ENCODE results near the gene DUSP5. TPM values are rescaled to one million over a fixed set of nuclear protein-coding genes. Genes with fewer than 3 reads are reported as not detected.

The DUSP5 gene
- total and polyA plus RNA-seq, 5 donors from 2014 or later: 1.3 to 142 (median 3.1) TPM

GRCh38 chr10:110509560-110509959, 11.9 kb downstream of the DUSP5 start:
- Histone ChIP-seq H3K27me3 (ENCODE audit: control insufficient read depth, insufficient read depth, low read length) (no peaks in the 10 kb centered on the region), H3K4me3 (ENCODE audit: low read depth, low read length) (no peak overlapping the region), H3K4me1 (ENCODE audit: control insufficient read depth, insufficient read depth, low read length, poor library complexity, severe bottlenecking) (peaks cover 8% of the 10 kb centered on the region), H3K9me3 (ENCODE audit: control insufficient read depth in 2 of 2, low read length in 2 of 2) (no peaks in the 10 kb centered on the region), H3K27ac (ENCODE audit: insufficient read depth, low read length, poor library complexity, severe bottlenecking) (no peak overlapping the region), H3K36me3 (ENCODE audit: control insufficient read depth, insufficient read depth, low read length) (peaks cover 36% of the 10 kb centered on the region)
- Mint-ChIP-seq H3K27me3 (no peaks in the 10 kb centered on the region), H3K9me3 (no peaks in the 10 kb centered on the region), H3K4me1 (peaks cover 0 to 23% (median 10%) of the 10 kb centered on the region in 4 donors), H3K27ac (no peak overlapping the region), H3K36me3 (peaks cover 71% of the 10 kb centered on the region), H3K4me3 (no peak overlapping the region)
- DNase-seq (no peak), ATAC-seq (ENCODE audit: low read depth in 2 of 2) (no peak)

GRCh38 chr10:110510086-110510485, 12.4 kb downstream of the DUSP5 start:
- peaks cover 36% of the 10 kb centered on the region for H3K36me3 ChIP-seq (ENCODE audit: control insufficient read depth, insufficient read depth, low read length)
- H3K27me3 Mint-ChIP-seq: no peaks in the 10 kb centered on the region
- H3K27ac Mint-ChIP-seq: no peak overlapping the region
- DNase-seq (no peak), ATAC-seq (ENCODE audit: low read depth in 2 of 2) (no peak)
- H3K4me3 ChIP-seq (ENCODE audit: low read depth, low read length): no peak overlapping the region
- no peak overlapping the region for H3K4me3 Mint-ChIP-seq
- H3K4me1 Mint-ChIP-seq: peaks cover 0 to 18% (median 6%) of the 10 kb centered on the region in 4 donors
- H3K36me3 Mint-ChIP-seq: peaks cover 66% of the 10 kb centered on the region
- no peaks in the 10 kb centered on the region for H3K27me3 ChIP-seq (ENCODE audit: control insufficient read depth, insufficient read depth, low read length)
- H3K4me1 ChIP-seq (ENCODE audit: control insufficient read depth, insufficient read depth, low read length, poor library complexity, severe bottlenecking): peaks cover 4% of the 10 kb centered on the region
- no peak overlapping the region for H3K27ac ChIP-seq (ENCODE audit: insufficient read depth, low read length, poor library complexity, severe bottlenecking)
- H3K9me3 Mint-ChIP-seq: no peaks in the 10 kb centered on the region
- H3K9me3 ChIP-seq (ENCODE audit: control insufficient read depth in 2 of 2, low read length in 2 of 2): no peaks in the 10 kb centered on the region

- Histone ChIP-seq H3K4me1 (ENCODE audit: control insufficient read depth, insufficient read depth, low read length, poor library complexity, severe bottlenecking) (no peaks in the 10 kb centered on the region), H3K4me3 (ENCODE audit: low read depth, low read length) (no peak overlapping the region), H3K27ac (ENCODE audit: insufficient read depth, low read length, poor library complexity, severe bottlenecking) (no peak overlapping the region), H3K27me3 (ENCODE audit: control insufficient read depth, insufficient read depth, low read length) (no peaks in the 10 kb centered on the region), H3K9me3 (ENCODE audit: control insufficient read depth in 2 of 2, low read length in 2 of 2) (no peaks in the 10 kb centered on the region), H3K36me3 (ENCODE audit: control insufficient read depth, insufficient read depth, low read length) (peaks cover 36% of the 10 kb centered on the region)
- Mint-ChIP-seq H3K4me1 (peaks cover 0 to 13% (median 6%) of the 10 kb centered on the region in 4 donors), H3K36me3 (peaks cover 65% of the 10 kb centered on the region), H3K9me3 (no peaks in the 10 kb centered on the region), H3K4me3 (peak overlapping the region in 1 of 4 donors; percentile 58), H3K27me3 (no peaks in the 10 kb centered on the region), H3K27ac (no peak overlapping the region)
- no peak for ATAC-seq (ENCODE audit: low read depth in 2 of 2)
- no peak for DNase-seq
Observed at GRCh38 chr10:110510730-110511129, 13.0 kb downstream of the DUSP5 start.

- peak overlapping the region in 1 of 3 donors; percentile 62 for H3K27ac Mint-ChIP-seq
- H3K27me3 Mint-ChIP-seq: no peaks in the 10 kb centered on the region
- DNase-seq: no peak
- no peaks in the 10 kb centered on the region for H3K9me3 Mint-ChIP-seq
- no peak overlapping the region for H3K4me3 ChIP-seq (ENCODE audit: low read depth, low read length)
- H3K9me3 ChIP-seq (ENCODE audit: control insufficient read depth in 2 of 2, low read length in 2 of 2): no peaks in the 10 kb centered on the region
- peaks cover 0 to 9% (median 3%) of the 10 kb centered on the region in 4 donors for H3K4me1 Mint-ChIP-seq
- H3K4me3 Mint-ChIP-seq: peak overlapping the region in 1 of 4 donors; percentile 35
- H3K27ac ChIP-seq (ENCODE audit: insufficient read depth, low read length, poor library complexity, severe bottlenecking): no peak overlapping the region
- H3K36me3 Mint-ChIP-seq: peaks cover 61% of the 10 kb centered on the region
- no peaks in the 10 kb centered on the region for H3K4me1 ChIP-seq (ENCODE audit: control insufficient read depth, insufficient read depth, low read length, poor library complexity, severe bottlenecking)
- H3K36me3 ChIP-seq (ENCODE audit: control insufficient read depth, insufficient read depth, low read length): peaks cover 33% of the 10 kb centered on the region
- ATAC-seq (ENCODE audit: low read depth in 2 of 2): no peak
- no peaks in the 10 kb centered on the region for H3K27me3 ChIP-seq (ENCODE audit: control insufficient read depth, insufficient read depth, low read length)
Observed at GRCh38 chr10:110511734-110512449, 14.2 kb downstream of the DUSP5 start.

- no peaks in the 10 kb centered on the region for H3K9me3 ChIP-seq (ENCODE audit: control insufficient read depth in 2 of 2, low read length in 2 of 2)
- Mint-ChIP-seq H3K36me3 (peaks cover 57% of the 10 kb centered on the region), H3K27me3 (no peaks in the 10 kb centered on the region), H3K4me1 (peaks cover 0 to 9% (median 1%) of the 10 kb centered on the region in 4 donors), H3K4me3 (no peak overlapping the region), H3K27ac (peak overlapping the region in 1 of 3 donors; percentile 5), H3K9me3 (no peaks in the 10 kb centered on the region)
- H3K27ac ChIP-seq (ENCODE audit: insufficient read depth, low read length, poor library complexity, severe bottlenecking): no peak overlapping the region
- H3K27me3 ChIP-seq (ENCODE audit: control insufficient read depth, insufficient read depth, low read length): no peaks in the 10 kb centered on the region
- peak in 1 of 3 donors; percentile 17 for DNase-seq
- ATAC-seq (ENCODE audit: low read depth in 2 of 2): peak; percentile 76 to 77
- no peak overlapping the region for H3K4me3 ChIP-seq (ENCODE audit: low read depth, low read length)
- H3K36me3 ChIP-seq (ENCODE audit: control insufficient read depth, insufficient read depth, low read length): peaks cover 25% of the 10 kb centered on the region
- H3K4me1 ChIP-seq (ENCODE audit: control insufficient read depth, insufficient read depth, low read length, poor library complexity, severe bottlenecking): no peaks in the 10 kb centered on the region
Observed at GRCh38 chr10:110512461-110513187, 14.9 kb downstream of the DUSP5 start.

- H3K27me3 ChIP-seq (ENCODE audit: control insufficient read depth, insufficient read depth, low read length): no peaks in the 10 kb centered on the region
- DNase-seq (no peak), ATAC-seq (ENCODE audit: low read depth in 2 of 2) (no peak)
- H3K4me3 Mint-ChIP-seq: no peak overlapping the region
- no peak overlapping the region for H3K27ac ChIP-seq (ENCODE audit: insufficient read depth, low read length, poor library complexity, severe bottlenecking)
- peaks cover 0 to 5% (median 0%) of the 10 kb centered on the region in 4 donors for H3K4me1 Mint-ChIP-seq
- peaks cover 19% of the 10 kb centered on the region for H3K36me3 ChIP-seq (ENCODE audit: control insufficient read depth, insufficient read depth, low read length)
- H3K9me3 ChIP-seq (ENCODE audit: control insufficient read depth in 2 of 2, low read length in 2 of 2): no peaks in the 10 kb centered on the region
- no peak overlapping the region for H3K4me3 ChIP-seq (ENCODE audit: low read depth, low read length)
- H3K27me3 Mint-ChIP-seq: no peaks in the 10 kb centered on the region
- H3K4me1 ChIP-seq (ENCODE audit: control insufficient read depth, insufficient read depth, low read length, poor library complexity, severe bottlenecking): no peaks in the 10 kb centered on the region
- no peaks in the 10 kb centered on the region for H3K9me3 Mint-ChIP-seq
- H3K36me3 Mint-ChIP-seq: peaks cover 46% of the 10 kb centered on the region
- no peak overlapping the region for H3K27ac Mint-ChIP-seq
Observed at GRCh38 chr10:110513949-110514348, 16.2 kb downstream of the DUSP5 start.

GRCh38 chr10:110514848-110515247, 17.1 kb downstream of the DUSP5 start:
- peaks cover 0 to 5% (median 0%) of the 10 kb centered on the region in 4 donors for H3K4me1 Mint-ChIP-seq
- ATAC-seq (ENCODE audit: low read depth in 2 of 2): no peak
- no peak overlapping the region for H3K27ac Mint-ChIP-seq
- Histone ChIP-seq H3K27ac (ENCODE audit: insufficient read depth, low read length, poor library complexity, severe bottlenecking) (no peak overlapping the region), H3K27me3 (ENCODE audit: control insufficient read depth, insufficient read depth, low read length) (no peaks in the 10 kb centered on the region), H3K4me1 (ENCODE audit: control insufficient read depth, insufficient read depth, low read length, poor library complexity, severe bottlenecking) (no peaks in the 10 kb centered on the region), H3K36me3 (ENCODE audit: control insufficient read depth, insufficient read depth, low read length) (peaks cover 18% of the 10 kb centered on the region), H3K9me3 (ENCODE audit: control insufficient read depth in 2 of 2, low read length in 2 of 2) (no peaks in the 10 kb centered on the region), H3K4me3 (ENCODE audit: low read depth, low read length) (no peak overlapping the region)
- no peaks in the 10 kb centered on the region for H3K27me3 Mint-ChIP-seq
- peaks cover 41% of the 10 kb centered on the region for H3K36me3 Mint-ChIP-seq
- no peak for DNase-seq
- no peaks in the 10 kb centered on the region for H3K9me3 Mint-ChIP-seq
- H3K4me3 Mint-ChIP-seq: no peak overlapping the region

Measured in CD4-positive, CD25-positive, alpha-beta regulatory T cell (primary cell).